ENCODE results near the gene ANKRD61. TPM values are rescaled to one million over a fixed set of nuclear protein-coding genes. Genes with fewer than 3 reads are reported as not detected.

ANKRD61 gene
- polyA plus RNA-seq, 3 donors from 2014 or later = 0.38 TPM; not detected in 2

DNA sequence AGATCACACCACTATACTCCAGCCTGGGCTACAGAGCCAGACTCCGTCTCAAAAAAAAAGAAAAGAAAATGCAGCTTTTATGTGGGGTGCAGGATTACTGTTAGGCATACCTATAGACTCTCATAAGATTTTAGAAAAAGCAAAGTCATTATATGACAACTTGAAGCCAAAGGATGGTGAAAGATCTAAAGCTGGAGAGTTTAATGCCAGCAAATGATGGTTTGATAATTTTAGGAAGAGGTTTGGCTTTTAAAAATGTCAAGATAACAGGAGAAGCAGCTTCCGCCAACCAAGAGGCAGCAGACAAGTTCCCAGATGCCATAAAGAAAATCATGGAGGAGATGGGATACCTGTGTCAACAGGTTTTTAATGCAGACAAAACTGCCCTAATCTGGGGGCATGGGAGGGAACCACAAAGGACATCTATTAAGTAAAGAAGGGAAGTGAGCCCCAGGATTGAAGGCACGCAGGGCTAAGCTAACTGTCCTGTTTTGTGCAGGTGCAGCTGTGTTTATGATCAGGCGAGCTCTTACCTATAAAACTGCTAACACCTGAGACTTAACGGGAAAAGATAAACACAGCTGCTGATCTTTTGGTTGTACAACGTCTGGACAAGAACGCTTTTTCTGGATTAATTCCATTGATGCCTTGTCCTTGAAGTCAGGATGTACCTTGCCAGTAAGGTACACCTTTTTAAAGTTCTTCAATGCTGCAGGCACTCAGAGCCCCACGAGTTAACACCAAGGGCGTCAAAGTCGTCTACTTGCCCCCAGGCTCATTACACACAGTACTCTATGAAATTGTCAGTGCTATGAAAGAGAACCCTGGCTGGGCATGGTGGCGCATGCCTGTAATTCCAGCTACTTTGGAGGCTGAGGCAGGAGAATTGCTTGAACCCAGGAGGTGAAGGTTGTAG, 10.5 kb upstream of the ANKRD61 start:
- Mint-ChIP-seq H3K36me3 (peaks cover 5 to 59% (median 23%) of the 10 kb centered on the region in 3 donors), H3K27ac (peak overlapping the region in 5 of 6 donors; percentile 3 to 46 (median 20))

DNA sequence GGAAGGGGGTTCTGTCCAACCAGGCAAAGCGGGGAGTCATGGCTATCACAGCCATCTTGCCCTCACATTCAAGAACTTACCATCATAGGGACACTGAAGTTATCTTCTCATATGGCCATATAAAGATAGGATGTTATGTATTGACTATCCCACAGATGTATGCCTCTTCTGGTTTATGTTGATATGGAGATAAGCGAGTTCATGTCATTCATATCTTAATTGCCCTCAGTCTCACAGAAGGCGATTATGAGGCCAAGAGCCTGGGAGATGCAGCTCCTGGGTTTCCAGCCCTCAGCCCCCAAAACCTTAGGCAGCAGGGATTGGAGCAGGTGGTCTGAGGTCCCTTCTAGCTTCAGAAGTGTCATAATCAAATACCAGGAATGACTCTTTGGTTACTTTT, 8.5 kb upstream of the ANKRD61 start:
- no peaks in the 10 kb centered on the region for H3K9me3 Mint-ChIP-seq
- peak overlapping the region in 3 of 6 donors; percentile 25 to 75 (median 37) for H3K27ac Mint-ChIP-seq
- peaks cover 30 to 55% of the 10 kb centered on the region in 2 donors for H3K4me1 Mint-ChIP-seq
- DNase-seq = no peak
- H3K27me3 Mint-ChIP-seq (ENCODE audit: low read depth in 3 of 3) = peaks cover 0 to 3% (median 3%) of the 10 kb centered on the region in 3 donors
- H3K4me3 Mint-ChIP-seq = no peak overlapping the region
- peaks cover 18 to 62% (median 31%) of the 10 kb centered on the region in 3 donors for H3K36me3 Mint-ChIP-seq

More for the DNA sequence above, 10.5 kb upstream of the ANKRD61 start:
- H3K27me3 Mint-ChIP-seq (ENCODE audit: low read depth in 3 of 3) = no peaks in the 10 kb centered on the region
- no peak overlapping the region for H3K4me3 Mint-ChIP-seq
- no peaks in the 10 kb centered on the region for H3K9me3 Mint-ChIP-seq
- DNase-seq = no peak
- peaks cover 10 to 35% of the 10 kb centered on the region in 2 donors for H3K4me1 Mint-ChIP-seq

GRCh38 chr7:6023974-6024435, 7.2 kb upstream of the ANKRD61 start:
- Mint-ChIP-seq H3K27ac (peak overlapping the region; percentile 15 to 86 (median 65)), H3K4me3 (peak overlapping the region in 3 of 5 donors; percentile 27 to 50 (median 50)), H3K4me1 (peaks cover 33 to 64% of the 10 kb centered on the region in 2 donors), H3K27me3 (ENCODE audit: low read depth in 3 of 3) (peaks cover 0 to 3% (median 3%) of the 10 kb centered on the region in 3 donors), H3K36me3 (peaks cover 28 to 65% (median 40%) of the 10 kb centered on the region in 3 donors), H3K9me3 (no peaks in the 10 kb centered on the region)
- no peak for DNase-seq

- Mint-ChIP-seq H3K4me3 (peak overlapping the region; percentile 90 to 98 (median 94)), H3K9me3 (no peaks in the 10 kb centered on the region), H3K27me3 (ENCODE audit: low read depth in 3 of 3) (peaks cover 0 to 3% (median 3%) of the 10 kb centered on the region in 3 donors), H3K4me1 (peaks cover 40 to 72% of the 10 kb centered on the region in 2 donors), H3K27ac (peak overlapping the region; percentile 89 to 96 (median 94)), H3K36me3 (peaks cover 28 to 54% (median 34%) of the 10 kb centered on the region in 3 donors)
- DNase-seq = peak; percentile 72 to 76 (median 73)
These were observed 5.0 kb upstream of the ANKRD61 start for GRCh38 chr7:6026011-6026819.

DNA sequence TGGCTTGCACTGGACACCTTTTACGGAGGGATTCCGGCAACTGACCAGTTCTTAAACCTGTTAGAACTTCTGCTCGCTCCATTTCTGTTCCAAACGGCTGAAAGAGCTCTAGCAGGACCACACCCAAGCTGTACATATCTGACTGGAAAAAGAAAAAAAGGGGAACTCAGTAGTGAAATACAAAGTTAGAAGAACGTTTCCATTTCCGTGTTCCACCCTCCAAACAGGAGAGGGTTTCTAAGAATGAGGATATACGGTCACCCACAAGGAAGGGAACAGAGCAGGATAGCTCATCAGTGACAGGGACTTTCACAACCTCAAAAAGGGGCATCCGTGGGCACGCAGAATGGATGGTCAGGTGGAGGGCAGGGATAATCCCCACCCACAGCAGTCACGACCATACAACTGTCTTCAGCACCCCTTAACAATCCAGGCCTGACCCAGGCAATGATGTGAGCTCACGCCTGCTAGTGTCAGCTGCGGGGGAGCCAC, 4.3 kb upstream of the ANKRD61 start:
- Mint-ChIP-seq H3K4me3 (peak overlapping the region; percentile 90 to 98 (median 94)), H3K36me3 (peaks cover 31 to 51% (median 34%) of the 10 kb centered on the region in 3 donors), H3K4me1 (peaks cover 46 to 74% of the 10 kb centered on the region in 2 donors), H3K27ac (peak overlapping the region; percentile 89 to 96 (median 94)), H3K9me3 (no peaks in the 10 kb centered on the region), H3K27me3 (ENCODE audit: low read depth in 3 of 3) (peaks cover 2 to 5% (median 3%) of the 10 kb centered on the region in 3 donors)
- peak in 1 of 3 donors; percentile 4 for DNase-seq

- Mint-ChIP-seq H3K4me1 (peaks cover 55 to 77% of the 10 kb centered on the region in 2 donors), H3K36me3 (peaks cover 26 to 46% (median 35%) of the 10 kb centered on the region in 3 donors)
- no peak for DNase-seq
These were observed 3.3 kb upstream of the ANKRD61 start for GRCh38 chr7:6027806-6028365.

GRCh38 chr7:6028563-6028962, 2.6 kb upstream of the ANKRD61 start:
- DNase-seq = no peak
- Mint-ChIP-seq H3K4me1 (peaks cover 59 to 76% of the 10 kb centered on the region in 2 donors), H3K36me3 (peaks cover 26 to 39% (median 28%) of the 10 kb centered on the region in 3 donors), H3K4me3 (peak overlapping the region in 1 of 5 donors; percentile 65), H3K27me3 (ENCODE audit: low read depth in 3 of 3) (peaks cover 2 to 5% (median 3%) of the 10 kb centered on the region in 3 donors), H3K9me3 (no peaks in the 10 kb centered on the region), H3K27ac (peak overlapping the region in 3 of 6 donors; percentile 51 to 74 (median 68))

More at GRCh38 chr7:6027806-6028365, 3.3 kb upstream of the ANKRD61 start:
- peaks cover 2 to 5% (median 3%) of the 10 kb centered on the region in 3 donors for H3K27me3 Mint-ChIP-seq (ENCODE audit: low read depth in 3 of 3)
- H3K9me3 Mint-ChIP-seq = no peaks in the 10 kb centered on the region
- peak overlapping the region in 3 of 6 donors; percentile 51 to 96 (median 93) for H3K27ac Mint-ChIP-seq
- no peak overlapping the region for H3K4me3 Mint-ChIP-seq

DNA sequence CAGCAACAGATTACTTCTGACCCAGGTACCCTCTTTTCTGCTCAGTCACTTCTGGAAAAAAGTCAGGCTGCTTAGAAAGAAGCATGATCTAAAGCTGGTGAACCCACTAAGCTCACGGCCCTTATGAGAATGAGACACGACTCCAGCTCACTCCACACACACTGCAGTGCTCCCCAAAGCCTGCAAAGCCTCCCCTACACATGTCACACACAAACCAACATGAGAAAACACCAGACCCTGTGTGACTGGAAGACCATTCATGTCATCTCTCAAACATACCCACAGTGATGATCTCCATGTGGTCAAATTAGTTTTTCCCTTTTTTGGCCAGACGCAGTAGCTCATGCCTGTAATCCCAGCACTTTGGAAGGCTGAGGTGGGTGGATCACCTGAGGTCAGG, 391 bp downstream of the ANKRD61 start:
- peaks cover 3 to 4% (median 3%) of the 10 kb centered on the region in 3 donors for H3K27me3 Mint-ChIP-seq (ENCODE audit: low read depth in 3 of 3)
- peak overlapping the region; percentile 75 to 95 (median 91) for H3K27ac Mint-ChIP-seq
- H3K36me3 Mint-ChIP-seq = peaks cover 25 to 42% (median 36%) of the 10 kb centered on the region in 3 donors
- H3K9me3 Mint-ChIP-seq = no peaks in the 10 kb centered on the region
- peaks cover 44 to 64% of the 10 kb centered on the region in 2 donors for H3K4me1 Mint-ChIP-seq
- DNase-seq = peak; percentile 19 to 43 (median 37)
- H3K4me3 Mint-ChIP-seq = peak overlapping the region; percentile 68 to 83 (median 81)

DNA sequence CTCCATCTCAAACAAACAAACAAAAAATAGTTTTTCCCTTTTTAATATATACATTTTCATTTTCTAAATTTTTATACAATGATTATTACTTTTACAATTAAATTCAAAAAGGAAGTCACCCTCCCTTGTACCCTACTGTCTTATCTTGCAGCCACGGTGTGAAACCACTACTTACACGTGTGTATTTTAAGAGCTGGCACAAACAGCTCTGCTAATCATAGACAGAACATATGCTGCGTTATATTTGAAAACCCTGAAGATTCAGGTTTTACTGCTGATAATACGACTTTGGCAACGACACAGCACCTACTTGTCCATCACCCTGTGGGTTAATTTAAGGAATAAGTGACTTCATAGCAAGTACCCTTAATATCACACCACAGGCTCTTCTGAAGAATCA, 991 bp downstream of the ANKRD61 start:
- Mint-ChIP-seq H3K27ac (peak overlapping the region; percentile 61 to 95 (median 91)), H3K9me3 (no peaks in the 10 kb centered on the region), H3K4me3 (peak overlapping the region; percentile 68 to 83 (median 81)), H3K27me3 (ENCODE audit: low read depth in 3 of 3) (peaks cover 2 to 4% (median 3%) of the 10 kb centered on the region in 3 donors), H3K36me3 (peaks cover 28 to 42% (median 33%) of the 10 kb centered on the region in 3 donors), H3K4me1 (peaks cover 38 to 58% of the 10 kb centered on the region in 2 donors)
- DNase-seq = peak; percentile 28 to 46 (median 43)

- Mint-ChIP-seq H3K4me1 (peaks cover 34 to 53% of the 10 kb centered on the region in 2 donors), H3K9me3 (no peaks in the 10 kb centered on the region), H3K27ac (peak overlapping the region; percentile 61 to 93 (median 82)), H3K4me3 (peak overlapping the region; percentile 55 to 83 (median 71)), H3K36me3 (peaks cover 26 to 41% (median 30%) of the 10 kb centered on the region in 3 donors), H3K27me3 (ENCODE audit: low read depth in 3 of 3) (peaks cover 0 to 4% (median 2%) of the 10 kb centered on the region in 3 donors)
- DNase-seq = no peak
These were observed 1.5 kb downstream of the ANKRD61 start for GRCh38 chr7:6032641-6033040.

GRCh38 chr7:6035165-6035564, 4.0 kb downstream of the ANKRD61 start:
- Mint-ChIP-seq H3K4me1 (peaks cover 28 to 40% of the 10 kb centered on the region in 2 donors), H3K4me3 (no peak overlapping the region), H3K36me3 (peaks cover 25 to 42% (median 27%) of the 10 kb centered on the region in 3 donors), H3K9me3 (no peaks in the 10 kb centered on the region), H3K27ac (no peak overlapping the region), H3K27me3 (ENCODE audit: low read depth in 3 of 3) (peaks cover 0 to 4% (median 2%) of the 10 kb centered on the region in 3 donors)
- DNase-seq = no peak

- Mint-ChIP-seq H3K4me1 (peaks cover 26 to 34% of the 10 kb centered on the region in 2 donors), H3K27ac (no peak overlapping the region), H3K36me3 (peaks cover 29 to 46% (median 31%) of the 10 kb centered on the region in 3 donors), H3K27me3 (ENCODE audit: low read depth in 3 of 3) (peaks cover 0 to 4% (median 2%) of the 10 kb centered on the region in 3 donors), H3K9me3 (no peaks in the 10 kb centered on the region), H3K4me3 (no peak overlapping the region)
- no peak for DNase-seq
These were observed 4.5 kb downstream of the ANKRD61 start for GRCh38 chr7:6035686-6036085.

All from immature natural killer cell (primary cell).